Measurements from ENCODE around the gene VPS37C. TPM values are rescaled to one million over a fixed set of nuclear protein-coding genes. Genes with fewer than 3 reads are reported as not detected.

The VPS37C gene
- total and polyA plus RNA-seq, 4 donors = 2.6 to 6.1 (median 5.1) TPM

DNA sequence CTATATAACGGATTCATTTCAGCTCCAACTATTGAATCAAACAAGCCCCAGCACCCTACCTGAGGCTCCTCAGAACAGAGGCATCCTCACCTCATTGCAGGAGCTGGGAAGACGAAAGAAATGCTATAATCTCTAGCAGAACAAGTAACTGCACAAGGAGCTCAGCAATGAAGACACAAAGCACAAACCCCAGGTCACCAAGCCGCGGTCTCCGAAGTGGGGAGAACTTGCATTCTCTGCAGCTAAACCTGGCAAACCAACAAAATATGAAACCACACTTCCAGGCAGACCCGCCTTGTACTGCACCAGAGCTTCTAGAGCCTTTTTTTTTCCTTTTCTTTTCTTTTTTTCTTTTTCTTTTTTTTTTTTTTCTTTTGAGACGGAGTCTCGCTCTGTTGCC is 80.7 kb downstream of the VPS37C start:
- no peaks in the 10 kb centered on the region for H3K4me1 ChIP-seq (ENCODE audit: control insufficient read depth in 4 of 4, insufficient read depth in 4 of 4, low read length in 3 of 4)
- no peaks in the 10 kb centered on the region for H3K27me3 ChIP-seq (ENCODE audit: control insufficient read depth in 4 of 4, insufficient read depth in 4 of 4, low read length in 3 of 4)
- no peak overlapping the region for H3K27ac ChIP-seq (ENCODE audit: low read depth in 1 of 2, low read length in 2 of 2)
- no peaks in the 10 kb centered on the region for H3K36me3 ChIP-seq (ENCODE audit: control insufficient read depth in 4 of 4, insufficient read depth in 3 of 4, low read depth in 1 of 4, low read length in 3 of 4)
- WGBS = 91% methylated on average over 8 of the region's 8 CpGs
- no peaks in the 10 kb centered on the region for H3K9me3 ChIP-seq (ENCODE audit: control insufficient read depth in 4 of 4, low read length in 3 of 4)
- H3K9ac ChIP-seq (ENCODE audit: low read depth in 1 of 2, low read length in 2 of 2) = no peak overlapping the region
- no peak for DNase-seq (ENCODE audit: low spot score)
- no peak for TF ChIP-seq RAD21 (IDR thresholded peaks at IDR 0.05)
- TF ChIP-seq JUND (IDR thresholded peaks at IDR 0.05) = no peak
- no peak for TF ChIP-seq HNF4A (conservative IDR thresholded peaks at IDR 0.05)
- no peak for TF ChIP-seq FOXA2 (IDR thresholded peaks at IDR 0.05)
- TF ChIP-seq YY1 (IDR thresholded peaks at IDR 0.05) = no peak
- TF ChIP-seq NR2F2 (IDR thresholded peaks at IDR 0.05) = no peak
- TF ChIP-seq, protein P1, sequence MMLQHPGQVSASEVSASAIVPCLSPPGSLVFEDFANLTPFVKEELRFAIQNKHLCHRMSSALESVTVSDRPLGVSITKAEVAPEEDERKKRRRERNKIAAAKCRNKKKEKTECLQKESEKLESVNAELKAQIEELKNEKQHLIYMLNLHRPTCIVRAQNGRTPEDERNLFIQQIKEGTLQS (IDR thresholded peaks at IDR 0.05) = no peak
- TF ChIP-seq, protein P2, sequence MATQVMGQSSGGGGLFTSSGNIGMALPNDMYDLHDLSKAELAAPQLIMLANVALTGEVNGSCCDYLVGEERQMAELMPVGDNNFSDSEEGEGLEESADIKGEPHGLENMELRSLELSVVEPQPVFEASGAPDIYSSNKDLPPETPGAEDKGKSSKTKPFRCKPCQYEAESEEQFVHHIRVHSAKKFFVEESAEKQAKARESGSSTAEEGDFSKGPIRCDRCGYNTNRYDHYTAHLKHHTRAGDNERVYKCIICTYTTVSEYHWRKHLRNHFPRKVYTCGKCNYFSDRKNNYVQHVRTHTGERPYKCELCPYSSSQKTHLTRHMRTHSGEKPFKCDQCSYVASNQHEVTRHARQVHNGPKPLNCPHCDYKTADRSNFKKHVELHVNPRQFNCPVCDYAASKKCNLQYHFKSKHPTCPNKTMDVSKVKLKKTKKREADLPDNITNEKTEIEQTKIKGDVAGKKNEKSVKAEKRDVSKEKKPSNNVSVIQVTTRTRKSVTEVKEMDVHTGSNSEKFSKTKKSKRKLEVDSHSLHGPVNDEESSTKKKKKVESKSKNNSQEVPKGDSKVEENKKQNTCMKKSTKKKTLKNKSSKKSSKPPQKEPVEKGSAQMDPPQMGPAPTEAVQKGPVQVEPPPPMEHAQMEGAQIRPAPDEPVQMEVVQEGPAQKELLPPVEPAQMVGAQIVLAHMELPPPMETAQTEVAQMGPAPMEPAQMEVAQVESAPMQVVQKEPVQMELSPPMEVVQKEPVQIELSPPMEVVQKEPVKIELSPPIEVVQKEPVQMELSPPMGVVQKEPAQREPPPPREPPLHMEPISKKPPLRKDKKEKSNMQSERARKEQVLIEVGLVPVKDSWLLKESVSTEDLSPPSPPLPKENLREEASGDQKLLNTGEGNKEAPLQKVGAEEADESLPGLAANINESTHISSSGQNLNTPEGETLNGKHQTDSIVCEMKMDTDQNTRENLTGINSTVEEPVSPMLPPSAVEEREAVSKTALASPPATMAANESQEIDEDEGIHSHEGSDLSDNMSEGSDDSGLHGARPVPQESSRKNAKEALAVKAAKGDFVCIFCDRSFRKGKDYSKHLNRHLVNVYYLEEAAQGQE (IDR thresholded peaks at IDR 0.05) = no peak
- no peak overlapping the region for H3K4me3 ChIP-seq (ENCODE audit: low read depth in 1 of 3, low read length in 3 of 3)

Other genes with a start within 250 kb of the VPS37C start
- gene TMEM109, start 247.3 kb downstream of the VPS37C start, total RNA-seq = 10 to 100 TPM; 20.6 to 21.2 TPM
- 10 to 100 TPM; 40.0 to 40.3 TPM for gene TMEM109, start 247.3 kb downstream of the VPS37C start, polyA plus RNA-seq
- gene TMEM132A, start 237.0 kb downstream of the VPS37C start, total RNA-seq = 1 to 10 TPM; 1.0 to 1.6 TPM
- gene TMEM132A, start 237.0 kb downstream of the VPS37C start, polyA plus RNA-seq = 1 to 10 TPM in 1 of 2 donors, under 1 TPM in 1; 0.60 to 1.1 TPM
- 10 to 100 TPM in 1 of 2 donors, 1 to 10 TPM in 1; 9.0 to 20.9 TPM for gene SLC15A3, start 209.2 kb downstream of the VPS37C start, total RNA-seq
- 10 to 100 TPM; 13.1 to 19.6 TPM for gene SLC15A3, start 209.2 kb downstream of the VPS37C start, polyA plus RNA-seq
- gene CD6, start 189.7 kb downstream of the VPS37C start, total RNA-seq = under 1 TPM; 0.42 to 0.59 TPM
- under 1 TPM; 0.31 to 0.48 TPM for gene CD6, start 189.7 kb downstream of the VPS37C start, polyA plus RNA-seq
- under 1 TPM; 0.09 to 0.25 TPM for gene CD5, start 58.9 kb downstream of the VPS37C start, total RNA-seq
- under 1 TPM; 0.21 to 0.23 TPM for gene CD5, start 58.9 kb downstream of the VPS37C start, polyA plus RNA-seq
- gene PGA3, start 42.1 kb upstream of the VPS37C start, total RNA-seq = under 1 TPM; 0.25 to 0.56 TPM
- gene PGA3, start 42.1 kb upstream of the VPS37C start, polyA plus RNA-seq = under 1 TPM in 1 of 2 donors, not detected in 1; 0.54 TPM
- 1 to 10 TPM in 1 of 2 donors, under 1 TPM in 1; 0.33 to 4.5 TPM for gene PGA4, start 60.9 kb upstream of the VPS37C start, total RNA-seq
- gene PGA4, start 60.9 kb upstream of the VPS37C start, polyA plus RNA-seq = 1 to 10 TPM in 1 of 2 donors, not detected in 1; 1.8 TPM
- 1 to 10 TPM in 1 of 2 donors, not detected in 1; 1.7 TPM for gene PGA5, start 79.7 kb upstream of the VPS37C start, total RNA-seq
- under 1 TPM; 0.31 to 0.40 TPM for gene PGA5, start 79.7 kb upstream of the VPS37C start, polyA plus RNA-seq
- 1 to 10 TPM; 1.9 to 3.3 TPM for gene VWCE, start 133.9 kb upstream of the VPS37C start, total RNA-seq
- gene VWCE, start 133.9 kb upstream of the VPS37C start, polyA plus RNA-seq = 1 to 10 TPM; 2.2 to 6.0 TPM
- gene DDB1, start 171.7 kb upstream of the VPS37C start, total RNA-seq = 100 to 1,000 TPM; 108 to 146 TPM
- gene DDB1, start 171.7 kb upstream of the VPS37C start, polyA plus RNA-seq = 10 to 100 TPM; 37.5 to 70.2 TPM
- gene TKFC, start 171.8 kb upstream of the VPS37C start, total RNA-seq = 10 to 100 TPM; 15.7 to 47.7 TPM
- 100 to 1,000 TPM in 1 of 2 donors, 10 to 100 TPM in 1; 59.2 to 134 TPM for gene TKFC, start 171.8 kb upstream of the VPS37C start, polyA plus RNA-seq
- 10 to 100 TPM; 22.2 to 36.5 TPM for gene CYB561A3, start 200.5 kb upstream of the VPS37C start, total RNA-seq
- 10 to 100 TPM; 20.2 to 34.6 TPM for gene CYB561A3, start 200.5 kb upstream of the VPS37C start, polyA plus RNA-seq
- 10 to 100 TPM; 13.5 to 19.7 TPM for gene TMEM138, start 200.9 kb upstream of the VPS37C start, total RNA-seq
- 10 to 100 TPM; 28.8 to 39.6 TPM for gene TMEM138, start 200.9 kb upstream of the VPS37C start, polyA plus RNA-seq
- 1 to 10 TPM; 3.3 to 3.8 TPM for gene TMEM216, start 231.2 kb upstream of the VPS37C start, total RNA-seq
- gene TMEM216, start 231.2 kb upstream of the VPS37C start, polyA plus RNA-seq = 1 to 10 TPM; 2.3 to 4.0 TPM